Fibroblast of the conjunctiva (primary cell): ENCODE results near the gene PDE3B.
"Not testable (repeated sequence)": the region's sequence is repeated elsewhere in the genome, so short reads cannot be mapped to it uniquely, and the experiment has no call there.

Source experiments
- DNase-seq: peaks from one replicate; pipeline ENCODE4 v3.0.0-alpha.2; 2010; ENCODE audit warnings: low read depth

The PDE3B gene

DNA sequence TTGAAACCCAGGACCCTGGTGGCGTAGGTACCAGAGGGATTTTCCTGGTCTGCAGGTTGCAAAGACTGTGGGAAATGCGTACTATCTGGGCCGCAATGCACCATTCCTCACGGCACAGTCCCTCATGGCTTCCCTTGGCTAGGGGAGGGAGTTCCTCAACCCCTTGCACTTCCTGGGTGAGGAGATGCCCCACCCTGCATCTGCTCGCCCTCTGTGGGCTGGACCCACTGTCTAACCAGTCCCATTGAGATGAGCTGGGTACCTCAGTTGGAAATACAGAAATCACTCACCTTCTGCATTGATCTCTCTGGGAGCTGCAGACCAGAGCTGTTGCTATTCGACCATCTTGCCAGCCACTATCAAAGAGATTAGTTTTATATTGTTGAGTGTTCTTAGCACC, 100.1 kb downstream of the PDE3B start:
- DNase-seq: not testable (repeated sequence)

GRCh38 chr11:14746857-14747395, 103.3 kb downstream of the PDE3B start:
- no peak for DNase-seq

DNA sequence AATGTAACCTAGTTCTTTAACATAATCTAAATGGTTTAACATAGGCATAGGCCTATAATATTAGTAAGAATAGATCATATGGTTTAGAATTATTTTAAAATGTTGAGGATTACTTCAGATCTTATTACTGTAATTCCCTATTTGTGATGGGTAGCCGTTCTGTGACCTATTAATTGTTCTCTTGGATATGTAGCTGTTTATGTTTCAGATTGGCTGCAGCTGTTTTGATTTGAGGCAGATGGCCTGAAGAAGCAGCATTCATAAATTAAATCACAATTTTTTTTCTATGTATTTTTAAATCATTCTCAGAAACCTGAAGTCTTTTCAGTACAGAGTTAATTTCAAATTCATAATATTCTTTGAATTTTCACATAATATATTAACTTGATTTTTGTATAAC, 104.5 kb downstream of the PDE3B start:
- DNase-seq: no peak

- no peak for DNase-seq
Observed at GRCh38 chr11:14750911-14751310, 107.3 kb downstream of the PDE3B start.

GRCh38 chr11:14751975-14752407, 108.4 kb downstream of the PDE3B start:
- DNase-seq: no peak

DNA sequence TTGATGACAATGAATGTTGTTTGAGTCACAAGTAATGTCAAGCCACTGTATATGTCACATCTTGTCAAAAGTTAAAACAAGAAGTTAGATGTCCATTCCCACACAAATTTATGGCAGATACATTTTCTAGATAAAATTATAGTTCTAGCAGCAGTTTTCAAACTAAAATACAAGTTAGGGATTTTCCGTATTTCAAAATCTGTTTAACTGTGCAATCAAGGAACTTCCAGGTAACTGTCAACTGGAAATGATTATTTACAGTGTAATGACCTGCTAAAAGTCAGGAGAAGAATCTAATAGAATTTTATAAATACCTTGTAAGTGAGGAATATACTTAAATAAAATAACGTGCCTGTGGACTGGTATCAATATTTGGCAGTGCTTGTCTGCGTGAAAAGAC, 111.5 kb downstream of the PDE3B start:
- no peak for DNase-seq

GRCh38 chr11:14756349-14756748, 112.7 kb downstream of the PDE3B start:
- DNase-seq: no peak

DNA sequence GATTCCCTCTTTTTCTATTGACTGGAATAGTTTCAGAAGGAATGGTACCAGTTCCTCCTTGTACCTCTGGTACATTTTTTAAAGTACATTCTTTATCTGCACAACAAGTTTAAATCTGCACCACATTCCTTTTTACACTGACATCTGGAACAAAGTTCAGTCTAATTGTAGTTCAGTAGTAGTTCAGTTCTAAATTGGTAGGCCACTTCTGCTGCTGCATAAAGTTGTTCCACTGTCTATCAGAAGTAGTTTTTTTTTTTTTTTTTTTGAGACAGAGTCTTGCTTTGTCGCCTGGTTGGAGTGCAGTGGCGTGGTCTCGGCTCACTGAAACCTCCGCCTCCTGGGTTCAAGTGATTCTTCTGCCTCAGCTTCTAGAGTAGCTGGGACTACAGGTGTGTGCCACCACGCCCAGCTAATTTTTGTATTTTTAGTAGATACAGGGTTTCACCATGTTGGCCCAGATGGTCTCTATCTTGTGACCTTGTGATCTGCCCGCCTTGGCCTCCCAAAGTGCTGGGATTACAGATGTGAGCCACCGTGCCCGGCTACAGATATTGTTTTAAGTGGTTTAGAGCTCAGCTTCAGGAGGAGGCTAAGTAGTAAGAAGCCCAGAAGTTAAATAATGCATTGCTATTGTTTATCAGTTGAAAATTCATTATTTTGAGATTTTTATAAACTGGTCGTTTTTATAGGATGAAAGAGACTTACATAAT, 115.9 kb downstream of the PDE3B start:
- DNase-seq: not testable (repeated sequence)

GRCh38 chr11:14764179-14764578, 120.6 kb downstream of the PDE3B start:
- DNase-seq: no peak

DNA sequence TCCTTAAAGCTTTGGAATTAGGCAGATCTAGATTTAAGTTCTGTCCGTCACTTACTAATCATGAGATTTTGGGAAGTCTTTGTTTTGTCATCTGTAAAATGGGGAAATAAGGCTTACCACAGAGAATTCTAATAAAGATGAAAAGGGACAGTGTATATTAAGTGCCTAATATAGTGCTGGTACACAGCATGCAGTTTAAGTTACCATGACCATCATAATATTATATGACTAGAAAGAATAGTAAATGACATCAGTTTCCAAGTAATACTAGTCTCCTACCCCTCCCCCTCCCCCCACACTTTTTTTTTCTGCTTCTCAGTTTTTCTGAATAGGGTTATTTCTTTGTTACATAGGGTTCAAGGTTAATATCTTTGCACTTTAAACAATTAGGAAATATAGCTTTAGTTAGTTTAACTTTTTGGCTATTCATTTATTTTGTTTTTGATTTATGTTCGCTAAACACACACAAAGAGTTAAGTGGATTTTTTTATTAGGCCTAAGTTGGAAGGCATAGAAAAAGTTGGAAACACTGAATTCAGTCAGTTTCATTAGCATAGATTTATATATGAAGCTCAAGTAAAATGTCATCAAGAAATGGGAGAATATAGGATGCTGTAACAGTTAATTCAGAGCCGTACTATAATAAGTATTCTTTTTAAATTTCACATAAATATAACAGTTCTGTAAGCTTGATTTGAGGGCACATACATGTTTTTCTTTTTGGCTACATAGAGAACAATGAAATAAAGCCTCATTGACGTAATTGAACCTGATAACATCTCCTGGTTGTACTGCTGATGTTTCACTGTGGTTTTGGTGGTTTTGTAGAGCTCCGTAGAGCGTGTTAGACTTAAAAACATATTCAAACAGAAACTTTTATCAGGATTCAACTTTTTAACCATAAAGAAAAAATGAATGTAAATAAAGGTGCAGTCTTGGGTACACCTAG, 121.2 kb downstream of the PDE3B start:
- no peak for DNase-seq

DNA sequence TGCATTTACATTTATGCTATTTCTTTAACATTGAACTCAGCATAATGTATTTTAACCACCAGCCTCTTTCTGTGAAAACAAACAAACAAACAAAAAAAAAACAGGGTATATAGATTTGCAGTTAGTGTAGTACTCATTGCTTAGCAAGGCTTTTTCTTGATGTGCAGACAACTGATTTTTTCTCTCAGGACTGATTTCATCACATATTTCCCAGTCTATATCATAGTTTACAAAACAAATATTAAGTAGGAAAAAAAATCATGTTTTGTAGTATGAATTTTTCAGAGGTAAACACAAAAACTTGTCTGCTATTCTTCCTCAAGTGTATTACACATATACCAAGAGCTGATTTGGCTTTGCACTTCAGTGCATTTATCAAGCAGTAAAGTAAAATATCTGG, 123.0 kb downstream of the PDE3B start:
- no peak for DNase-seq

GRCh38 chr11:14768526-14769188, 125.1 kb downstream of the PDE3B start:
- DNase-seq: no peak

- no peak for DNase-seq
Observed at GRCh38 chr11:14773755-14774154, 130.2 kb downstream of the PDE3B start.

DNA sequence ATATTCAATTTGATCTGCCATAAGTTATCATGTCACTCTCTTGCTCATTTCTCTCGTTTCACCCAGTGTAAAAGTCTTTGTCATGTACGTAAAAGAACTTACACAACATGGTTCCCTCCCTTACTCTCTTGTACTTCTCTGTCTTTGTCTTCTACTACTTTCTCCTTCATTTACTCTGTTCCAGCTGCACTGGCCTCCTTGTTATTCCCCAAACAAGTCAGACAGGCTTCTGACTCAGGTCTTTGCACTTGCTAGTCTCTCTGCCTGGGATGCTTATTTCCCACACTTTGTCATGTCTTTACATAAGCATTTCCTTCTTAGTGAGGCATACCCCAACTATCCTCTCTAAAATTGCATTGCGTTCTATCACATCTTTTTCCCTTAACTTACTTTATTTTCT, 131.1 kb downstream of the PDE3B start:
- no peak for DNase-seq

GRCh38 chr11:14775897-14776296, 132.3 kb downstream of the PDE3B start:
- no peak for DNase-seq

DNA sequence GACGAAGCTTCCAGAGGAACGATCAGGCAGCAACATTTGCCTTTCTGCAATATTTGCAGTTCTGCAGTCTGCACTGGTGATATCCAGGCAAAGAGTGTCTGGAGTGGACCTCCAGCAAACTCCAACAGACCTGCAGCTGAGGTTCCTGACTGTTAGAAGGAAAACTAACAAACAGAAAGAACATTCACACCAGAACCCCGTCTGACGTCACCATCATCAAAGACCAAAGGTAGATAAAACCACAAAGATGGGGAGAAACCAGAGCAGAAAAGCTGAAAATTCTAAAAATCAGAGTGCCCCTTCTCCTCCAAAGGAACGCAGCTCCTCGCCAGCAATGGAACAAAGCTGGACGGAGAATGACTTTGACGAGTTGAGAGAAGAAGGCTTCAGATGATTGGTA, 134.9 kb downstream of the PDE3B start:
- DNase-seq: not testable (repeated sequence)

DNA sequence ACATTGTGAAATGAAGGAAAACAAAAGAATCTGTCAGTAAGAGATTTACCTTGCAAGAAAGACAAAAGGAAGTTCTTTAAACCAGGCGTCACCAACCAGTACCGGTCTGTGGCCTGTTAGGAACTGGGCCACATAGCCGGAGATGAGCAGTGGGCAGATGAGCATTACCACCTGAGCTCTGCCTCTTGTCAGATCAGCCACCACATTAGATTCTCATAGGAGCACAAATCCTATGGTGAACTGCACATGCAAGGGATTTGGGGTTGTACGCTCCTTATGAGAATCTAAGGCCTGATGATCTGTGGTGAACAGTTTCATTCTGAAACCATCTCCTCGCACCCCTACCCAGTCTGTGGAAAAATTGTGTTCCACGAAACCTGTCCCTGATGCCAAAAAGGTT, 140.2 kb downstream of the PDE3B start:
- no peak for DNase-seq

GRCh38 chr11:14784230-14784629, 140.6 kb downstream of the PDE3B start:
- DNase-seq: no peak

GRCh38 chr11:14789879-14790484, 146.4 kb downstream of the PDE3B start:
- DNase-seq: no peak

DNA sequence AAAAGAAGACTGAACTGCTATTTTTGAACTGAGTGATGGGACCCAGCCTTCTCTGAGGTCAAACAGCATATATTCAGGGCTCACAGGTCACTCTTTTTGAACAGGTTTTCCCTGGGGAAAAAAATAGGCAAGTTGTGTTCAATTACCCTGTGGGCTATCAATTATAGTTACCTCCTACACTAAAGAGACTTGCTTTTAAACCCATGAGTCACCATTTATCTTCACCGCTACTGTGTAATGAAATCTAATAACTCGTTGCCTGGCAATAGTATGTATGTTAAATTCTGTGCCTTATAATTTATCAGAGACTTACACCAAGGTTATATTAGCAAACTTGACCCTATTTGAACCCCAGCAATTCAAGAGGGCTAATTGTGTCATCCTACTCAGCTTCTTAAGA, 149.9 kb downstream of the PDE3B start:
- DNase-seq: no peak

GRCh38 chr11:14796028-14796427, 152.4 kb downstream of the PDE3B start:
- DNase-seq: not testable (repeated sequence)

GRCh38 chr11:14803846-14804245, 160.2 kb downstream of the PDE3B start:
- no peak for DNase-seq
